Daoy (cell line): ENCODE data around the gene GBP5. TPM values are rescaled to one million over a fixed set of nuclear protein-coding genes. Genes with fewer than 3 reads are reported as not detected.
"Not testable (repeated sequence)": the region's sequence is repeated elsewhere in the genome, so short reads cannot be mapped to it uniquely, and the experiment has no call there.

Source experiments
- DNase-seq: peaks from one replicate; pipeline ENCODE4 v3.0.0-alpha.2; 2015; ENCODE audit warnings: low read depth
- total RNA-seq: library from RNA; depleted of rRNA; stranded (reverse); fragments of >200 nt; shearing (Covaris generic); gene quantifications from 2 replicates; pipeline ENCODE4 v1.2.3, GENCODE V29; 2014

GBP5 gene
- total RNA-seq, 1 experiment from 2014 or later: 3.4 TPM

GRCh38 chr1:89280766-89281165 lies 8.1 kb upstream of the GBP5 start:
- DNase-seq: no peak

GRCh38 chr1:89279011-89279466 lies 6.4 kb upstream of the GBP5 start:
- DNase-seq: no peak

GRCh38 chr1:89277725-89278124 lies 5.1 kb upstream of the GBP5 start:
- no peak for DNase-seq

GRCh38 chr1:89276690-89277089 lies 4.0 kb upstream of the GBP5 start:
- DNase-seq: no peak

- peak; percentile 70 for DNase-seq
Measured at GRCh38 chr1:89274411-89274857, 1.8 kb upstream of the GBP5 start.

- no peak for DNase-seq
Measured at GRCh38 chr1:89273324-89273778, 691 bp upstream of the GBP5 start.

GRCh38 chr1:89271341-89272015 lies 1.2 kb downstream of the GBP5 start:
- no peak for DNase-seq

GRCh38 chr1:89270423-89270822 lies 2.2 kb downstream of the GBP5 start:
- no peak for DNase-seq

GRCh38 chr1:89269277-89269676 lies 3.4 kb downstream of the GBP5 start:
- DNase-seq: no peak

- peak; percentile 35 for DNase-seq
Measured at GRCh38 chr1:89262643-89263042, 10.0 kb downstream of the GBP5 start.

- DNase-seq: peak; percentile 44
Measured at GRCh38 chr1:89261926-89262515, 10.6 kb downstream of the GBP5 start.

GRCh38 chr1:89260566-89261255 lies 11.9 kb downstream of the GBP5 start:
- no peak for DNase-seq

- DNase-seq: no peak
Measured at GRCh38 chr1:89260042-89260441, 12.6 kb downstream of the GBP5 start.

- DNase-seq: no peak
Measured at GRCh38 chr1:89259283-89259971, 13.2 kb downstream of the GBP5 start.

- DNase-seq: no peak
Measured at GRCh38 chr1:89257041-89257440, 15.6 kb downstream of the GBP5 start.

- not testable (repeated sequence) for DNase-seq
Measured at GRCh38 chr1:89255581-89255980, 17.1 kb downstream of the GBP5 start.

GRCh38 chr1:89254658-89255287 lies 17.9 kb downstream of the GBP5 start:
- no peak for DNase-seq

- DNase-seq: no peak
Measured at GRCh38 chr1:89243046-89243445, 29.6 kb downstream of the GBP5 start.
